HepG2 (cell line): ENCODE measurements around the gene IFT88. TPM values are rescaled to one million over a fixed set of nuclear protein-coding genes. Genes with fewer than 3 reads are reported as not detected.

Experiments
- ATAC-seq: fragments of 200-7000 bp; cut with Tn5 transposase; 3 replicates; pipeline ENCODE4 v1.9.1; 2020; ENCODE audit warnings: mild to moderate bottlenecking, moderate library complexity
- BruUV-seq: library from RNA; stranded (reverse); fragments of 400-500 nt; replicated peaks from 2 replicates; lab custom pipeline; 2021; lab: Mats Ljungman, UMichigan
- CTCF ChIA-PET: fragments of 300-600 bp; formaldehyde crosslinking; extraction: SDS; loops from one replicate; lab custom pipeline; 2021; ENCODE audit warnings: low total read pairs, inconsistent platforms, low intra/inter-chr PET ratio; lab: Yijun Ruan, JAX
- POLR2A ChIA-PET: fragments of 350-600 bp; sonication (Branson Sonifier 250); formaldehyde crosslinking; loops from one replicate; lab custom pipeline; 2020; ENCODE audit warnings: antibody characterized with exemption, inconsistent platforms; lab: Yijun Ruan, JAX
- DNase-seq: peaks from one replicate; pipeline ENCODE4 v3.0.0-alpha.2; 2015; ENCODE audit warnings: low spot score
- FAIRE-seq: peaks from 3 replicates; lab custom pipeline; 2011; peaks lifted over from hg19 to GRCh38; lab: Jason Lieb, UNC
- H2AFZ ChIP-seq: one replicate; pipeline ENCODE4 v1.6.1; 2011; ENCODE audit warnings: low read length, inconsistent platforms
- H3K27ac ChIP-seq: fragments of 300-600 bp; 3 replicates; pipeline ENCODE4 v1.8.0; 2011; ENCODE audit warnings: mixed run types, mild to moderate bottlenecking, mixed read lengths, low read length, inconsistent platforms; ENCODE audit not compliant: insufficient read depth; ENCODE audit errors: extremely low read length
- H3K27me3 ChIP-seq, 2 experiments: fragments of 200-600 bp in 1 of 2; 2 replicates in 1 of 2; 3 replicates in 1 of 2; pipeline versions ENCODE4 v1.6.0 to v1.8.0; 2011; ENCODE audit warnings: low read length in 2 of 2, mild to moderate bottlenecking in 2 of 2, moderate library complexity in 2 of 2, inconsistent platforms in 1 of 2; ENCODE audit not compliant: insufficient read depth in 2 of 2, control insufficient read depth in 1 of 2
- H3K36me3 ChIP-seq, 2 experiments: fragments of 200-600 bp in 1 of 2; replicated peaks in 1 of 2; 2 replicates in 1 of 2; 3 replicates in 1 of 2; pipeline versions ENCODE4 v1.5.1 to v1.8.0; 2011; ENCODE audit warnings: low read length in 2 of 2, inconsistent platforms in 1 of 2; ENCODE audit not compliant: insufficient read depth in 2 of 2, control insufficient read depth in 1 of 2
- H3K4me1 ChIP-seq: 2 replicates; pipeline ENCODE4 v1.5.1; 2012; ENCODE audit warnings: low read length, inconsistent platforms; ENCODE audit not compliant: insufficient read depth
- H3K4me2 ChIP-seq: 2 replicates; pipeline ENCODE4 v1.6.0; 2011; ENCODE audit warnings: low read depth, low read length, inconsistent platforms
- H3K4me3 ChIP-seq, 3 experiments: fragments of 200-600 bp in 1 of 3; sonication (generic), shearing (Covaris generic) in 1 of 3; replicated peaks in 1 of 3; 2 replicates each; pipeline ENCODE4 v1.5.1; 2011 to 2016; ENCODE audit warnings: low read length in 3 of 3, inconsistent platforms in 2 of 3, low read depth in 2 of 3, mild to moderate bottlenecking in 2 of 3, control low read depth in 1 of 3, mixed read lengths in 1 of 3; ENCODE audit not compliant: insufficient read depth in 1 of 3
- H3K79me2 ChIP-seq: one replicate; pipeline ENCODE4 v1.6.1; 2011; ENCODE audit warnings: low read length, inconsistent platforms; ENCODE audit not compliant: insufficient read depth
- H3K9ac ChIP-seq: 2 replicates; pipeline ENCODE4 v1.6.0; 2011; ENCODE audit warnings: mild to moderate bottlenecking, low read depth, low read length, inconsistent platforms; ENCODE audit not compliant: insufficient read depth
- H3K9me3 ChIP-seq: 2 replicates; pipeline ENCODE4 v1.5.1; 2012; ENCODE audit warnings: mild to moderate bottlenecking, low read length
- H4K20me1 ChIP-seq: 2 replicates; pipeline ENCODE4 v1.6.0; 2011; ENCODE audit warnings: inconsistent platforms, mild to moderate bottlenecking, low read length, moderate library complexity; ENCODE audit not compliant: insufficient read depth
- FIP1L1 ChIP-seq: fragments of 200-400 bp; formaldehyde crosslinking; IDR thresholded peaks from 2 replicates; pipeline ENCODE4 v1.6.1; 2018; ENCODE audit warnings: low read depth, mild to moderate bottlenecking, low read length, moderate library complexity, borderline replicate concordance; ENCODE audit not compliant: insufficient read depth
- HIC2 ChIP-seq: sonication (generic); formaldehyde crosslinking; IDR thresholded peaks from 2 replicates; pipeline ENCODE4 v1.9.0; 2022; ENCODE audit warnings: low read depth, missing genetic modification reagents
- HMG20B ChIP-seq: conservative IDR thresholded peaks from 2 replicates; pipeline ENCODE4 v1.6.1; 2016; ENCODE audit warnings: missing genetic modification reagents, missing compliant biosample characterization
- HNRNPUL1 ChIP-seq: fragments of 200-400 bp; formaldehyde crosslinking; IDR thresholded peaks from 2 replicates; pipeline ENCODE4 v1.6.1; 2017; ENCODE audit warnings: low read depth, mild to moderate bottlenecking, low read length, moderate library complexity
- MTF1 ChIP-seq: sonication (generic); formaldehyde crosslinking; IDR thresholded peaks from 2 replicates; pipeline ENCODE4 v1.5.0; 2020; ENCODE audit warnings: missing genetic modification reagents
- NFRKB ChIP-seq: fragments of 450-650 bp; IDR thresholded peaks from 2 replicates; pipeline ENCODE4 v1.6.1; 2017
- PPARG ChIP-seq: conservative IDR thresholded peaks from 2 replicates; pipeline ENCODE4 v1.6.1; 2016; ENCODE audit warnings: missing biosample characterization, missing genetic modification reagents
- SATB2 ChIP-seq: sonication (generic); formaldehyde crosslinking; IDR thresholded peaks from 2 replicates; pipeline ENCODE4 v1.5.0; 2020; ENCODE audit warnings: missing genetic modification reagents
- TSC22D2 ChIP-seq: sonication (generic); formaldehyde crosslinking; IDR thresholded peaks from 2 replicates; pipeline ENCODE4 v1.5.1; 2020; ENCODE audit warnings: missing genetic modification reagents, mild to moderate bottlenecking, borderline replicate concordance
- ZBTB33 ChIP-seq: sonication (generic); formaldehyde crosslinking; IDR thresholded peaks from 2 replicates; pipeline ENCODE4 v1.4.0; 2020; ENCODE audit warnings: missing genetic modification reagents
- ZNF550 ChIP-seq: sonication (generic); formaldehyde crosslinking; IDR thresholded peaks from 2 replicates; pipeline ENCODE4 v1.4.0; 2020; ENCODE audit warnings: mild to moderate bottlenecking, missing genetic modification reagents, borderline replicate concordance
- ZSCAN12 ChIP-seq: sonication (generic); formaldehyde crosslinking; IDR thresholded peaks from 2 replicates; pipeline ENCODE4 v1.9.0; 2021; ENCODE audit warnings: mild to moderate bottlenecking, missing genetic modification reagents
- WGBS: methylation state at CpG from one replicate; pipeline ENCODE4 v1.1.6; 2017; ENCODE audit warnings: low lambda C conversion rate; 5-methylcytosine and 5-hydroxymethylcytosine counted together
- in situ Hi-C: cut with HindIII; loops from 2 replicates; pipeline ENCODE4 v1.10.0; 2017; ENCODE audit warnings: low pct_unique_long_range_greater_than_20kb; ENCODE audit not compliant: extremely low pct_ligation_motif_present
- intact Hi-C: fragments of 100-400 bp; cut with micrococcal nuclease; formaldehyde crosslinking; loops from one replicate; pipeline ENCODE4 v1.10.0; 2022; ENCODE audit not compliant: unreplicated experiment
- polyA plus RNA-seq, 8 experiments: library from polyadenylated mRNA; depleted of rRNA in 3 of 8; stranded (reverse) in 7 of 8; unstranded in 1 of 8; fragments of >200 nt; fragmentation: Illumina TruSeq in 4 of 8; extraction: Trizol in 4 of 8; gene quantifications; 2 replicates each; pipeline versions ENCODE4 v1.2.1 to v1.2.3, GENCODE V29; 2011 to 2016; ENCODE audit warnings: low read depth in 4 of 8, missing spikeins in 1 of 8, mixed read lengths in 1 of 8; ENCODE audit not compliant: insufficient read depth in 1 of 8
- total RNA-seq, 5 experiments: library from RNA; depleted of rRNA; stranded (reverse); fragments of >200 nt; fragmentation: Illumina TruSeq; extraction: Trizol; gene quantifications; 2 replicates each; pipeline ENCODE4 v1.2.3, GENCODE V29; 2016; ENCODE audit warnings: low read depth in 1 of 5
- TF ChIP-seq, protein P1 (sequence below): sonication (generic); formaldehyde crosslinking; IDR thresholded peaks from 2 replicates; pipeline ENCODE4 v1.4.0; 2020; ENCODE audit warnings: missing genetic modification reagents, mild to moderate bottlenecking, borderline replicate concordance

The IFT88 gene
- total and polyA plus RNA-seq, 2 of the 13 experiments (the other 11 are each of a cell fraction or from before 2014, with no cell fraction given) = 8.4 to 19.9 TPM

GRCh38 chr13:20715330-20715712, 148.4 kb downstream of the IFT88 start:
- TF ChIP-seq, protein P1, sequence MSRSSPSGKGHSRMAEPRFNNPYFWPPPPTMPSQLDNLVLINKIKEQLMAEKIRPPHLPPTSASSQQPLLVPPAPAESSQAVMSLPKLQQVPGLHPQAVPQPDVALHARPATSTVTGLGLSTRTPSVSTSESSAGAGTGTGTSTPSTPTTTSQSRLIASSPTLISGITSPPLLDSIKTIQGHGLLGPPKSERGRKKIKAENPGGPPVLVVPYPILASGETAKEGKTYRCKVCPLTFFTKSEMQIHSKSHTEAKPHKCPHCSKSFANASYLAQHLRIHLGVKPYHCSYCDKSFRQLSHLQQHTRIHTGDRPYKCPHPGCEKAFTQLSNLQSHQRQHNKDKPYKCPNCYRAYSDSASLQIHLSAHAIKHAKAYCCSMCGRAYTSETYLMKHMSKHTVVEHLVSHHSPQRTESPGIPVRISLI = no peak
- TF ChIP-seq ZBTB33 (CRISPR knock-in tag) = peak; percentile 57; the same call in 1 of the 2 replicates
- no peak for TF ChIP-seq SATB2 (CRISPR knock-in tag)
- no peak for TF ChIP-seq HMG20B (CRISPR knock-in tag)
- TF ChIP-seq ZSCAN12 = no peak
- no TSS peak for BruUV-seq
- ATAC-seq (no peak), DNase-seq (no peak), FAIRE-seq (no peak)
- H3K4me3 ChIP-seq = no peak overlapping the region
- H3K27me3 ChIP-seq = no peaks in the 10 kb centered on the region; a peak in 1 of 5 replicates
- H3K4me2 ChIP-seq = no peak overlapping the region
- no peak overlapping the region for H2AFZ ChIP-seq
- POLR2A ChIA-PET = no interaction called here
- no peaks in the 10 kb centered on the region for H3K79me2 ChIP-seq
- no peaks in the 10 kb centered on the region for H3K36me3 ChIP-seq
- H3K9ac ChIP-seq = no peak overlapping the region
- H4K20me1 ChIP-seq = no peaks in the 10 kb centered on the region
- in situ Hi-C loops (no loop called here), intact Hi-C loops (no loop called here)
- no peaks in the 10 kb centered on the region for H3K9me3 ChIP-seq
- CTCF ChIA-PET = no interaction called here
- H3K27ac ChIP-seq = no peak overlapping the region
- 67% methylated on average over 6 of the region's 6 CpGs for WGBS
- peaks cover 68% of the 10 kb centered on the region for H3K4me1 ChIP-seq

DNA sequence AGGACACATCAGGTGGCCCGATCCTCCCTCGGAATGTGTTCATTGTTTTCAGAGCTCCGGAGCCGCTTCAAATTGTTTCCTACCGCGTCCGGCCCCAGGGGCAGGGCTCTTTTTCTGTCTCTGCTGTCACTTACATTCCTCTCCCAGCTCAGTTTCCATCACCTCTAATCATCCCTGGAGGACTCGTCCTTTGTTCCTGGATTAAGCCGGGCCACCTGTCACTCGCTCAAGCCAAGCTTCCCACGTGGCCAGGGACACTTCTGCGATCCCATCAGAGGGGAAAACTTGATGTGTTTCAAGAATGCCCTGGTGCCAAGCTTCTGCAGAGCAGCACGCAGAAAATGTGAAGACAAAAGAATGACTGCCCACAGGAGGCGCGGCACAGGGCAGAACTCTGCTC, 150.0 kb downstream of the IFT88 start:
- POLR2A ChIA-PET = no interaction called here
- Histone ChIP-seq H3K9me3 (no peaks in the 10 kb centered on the region), H3K27me3 (no peaks in the 10 kb centered on the region; a peak in 1 of 5 replicates), H3K9ac (no peak overlapping the region), H3K4me3 (peak overlapping the region in 1 of 3 experiments; percentile 41; a peak in 2 of 6 replicates), H2AFZ (no peak overlapping the region), H3K79me2 (no peaks in the 10 kb centered on the region), H3K27ac (no peak overlapping the region), H4K20me1 (no peaks in the 10 kb centered on the region), H3K36me3 (no peaks in the 10 kb centered on the region), H3K4me2 (peak overlapping the region; percentile 67), H3K4me1 (peaks cover 61% of the 10 kb centered on the region)
- FAIRE-seq (no peak), DNase-seq (no peak), ATAC-seq (peak; percentile 12)
- no TSS peak for BruUV-seq
- intact Hi-C loops (no loop called here), in situ Hi-C loops (no loop called here)
- WGBS = 49% methylated on average over 15 of the region's 15 CpGs
- CTCF ChIA-PET = no interaction called here
- no peak for TF ChIP-seq MTF1 (CRISPR knock-in tag)
- TF ChIP-seq FIP1L1 = no peak
- no peak for TF ChIP-seq PPARG (CRISPR knock-in tag)
- TF ChIP-seq TSC22D2 (CRISPR knock-in tag) = no peak
- TF ChIP-seq NFRKB = no peak
- no peak for TF ChIP-seq HNRNPUL1
- TF ChIP-seq ZNF550 (CRISPR knock-in tag) = no peak
- TF ChIP-seq HIC2 (CRISPR knock-in tag) = no peak
